Hepatocyte (in vitro differentiated cells): ENCODE data around the gene GGCT.

Experiments used
- EZH2 ChIP-seq: fragments of 200-600 bp; sonication (generic); IDR thresholded peaks from 2 replicates; pipeline ENCODE4 v1.6.1; 2016; ENCODE audit warnings: antibody characterized with exemption, mild to moderate bottlenecking, borderline replicate concordance
- TF ChIP-seq, protein P1 (sequence below): fragments of 200-600 bp; sonication (generic); IDR thresholded peaks from 2 replicates; pipeline ENCODE4 v1.5.1; 2016; ENCODE audit warnings: antibody characterized with exemption, mild to moderate bottlenecking; ENCODE audit not compliant: poor library complexity

DNA sequence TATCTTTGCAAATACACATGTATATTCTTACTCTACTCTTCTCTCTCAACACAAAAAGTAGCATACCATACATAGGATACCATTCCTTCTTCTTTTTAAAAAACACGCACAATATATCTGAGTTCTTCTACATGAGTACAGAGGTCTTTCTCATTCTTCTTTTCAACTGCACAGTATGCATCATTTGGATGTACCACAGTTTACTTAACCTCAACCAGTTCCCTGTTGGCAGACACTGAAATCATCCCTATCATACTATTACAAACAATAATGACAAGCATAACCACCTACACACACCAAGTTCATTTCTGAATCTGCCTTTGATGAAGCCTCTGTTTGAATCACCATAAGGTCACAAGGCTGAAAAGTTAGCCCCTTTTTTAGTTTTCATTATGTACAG is 25.7 kb upstream of the GGCT start:
- TF ChIP-seq, protein P1, sequence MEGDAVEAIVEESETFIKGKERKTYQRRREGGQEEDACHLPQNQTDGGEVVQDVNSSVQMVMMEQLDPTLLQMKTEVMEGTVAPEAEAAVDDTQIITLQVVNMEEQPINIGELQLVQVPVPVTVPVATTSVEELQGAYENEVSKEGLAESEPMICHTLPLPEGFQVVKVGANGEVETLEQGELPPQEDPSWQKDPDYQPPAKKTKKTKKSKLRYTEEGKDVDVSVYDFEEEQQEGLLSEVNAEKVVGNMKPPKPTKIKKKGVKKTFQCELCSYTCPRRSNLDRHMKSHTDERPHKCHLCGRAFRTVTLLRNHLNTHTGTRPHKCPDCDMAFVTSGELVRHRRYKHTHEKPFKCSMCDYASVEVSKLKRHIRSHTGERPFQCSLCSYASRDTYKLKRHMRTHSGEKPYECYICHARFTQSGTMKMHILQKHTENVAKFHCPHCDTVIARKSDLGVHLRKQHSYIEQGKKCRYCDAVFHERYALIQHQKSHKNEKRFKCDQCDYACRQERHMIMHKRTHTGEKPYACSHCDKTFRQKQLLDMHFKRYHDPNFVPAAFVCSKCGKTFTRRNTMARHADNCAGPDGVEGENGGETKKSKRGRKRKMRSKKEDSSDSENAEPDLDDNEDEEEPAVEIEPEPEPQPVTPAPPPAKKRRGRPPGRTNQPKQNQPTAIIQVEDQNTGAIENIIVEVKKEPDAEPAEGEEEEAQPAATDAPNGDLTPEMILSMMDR: no peak
- no peak for TF ChIP-seq EZH2
